ENCODE measurements around the gene ADAMTS6.
A peak's percentile ranks its signal among the peaks of the same experiment; 100 is the strongest.

Gene ADAMTS6, protein sequence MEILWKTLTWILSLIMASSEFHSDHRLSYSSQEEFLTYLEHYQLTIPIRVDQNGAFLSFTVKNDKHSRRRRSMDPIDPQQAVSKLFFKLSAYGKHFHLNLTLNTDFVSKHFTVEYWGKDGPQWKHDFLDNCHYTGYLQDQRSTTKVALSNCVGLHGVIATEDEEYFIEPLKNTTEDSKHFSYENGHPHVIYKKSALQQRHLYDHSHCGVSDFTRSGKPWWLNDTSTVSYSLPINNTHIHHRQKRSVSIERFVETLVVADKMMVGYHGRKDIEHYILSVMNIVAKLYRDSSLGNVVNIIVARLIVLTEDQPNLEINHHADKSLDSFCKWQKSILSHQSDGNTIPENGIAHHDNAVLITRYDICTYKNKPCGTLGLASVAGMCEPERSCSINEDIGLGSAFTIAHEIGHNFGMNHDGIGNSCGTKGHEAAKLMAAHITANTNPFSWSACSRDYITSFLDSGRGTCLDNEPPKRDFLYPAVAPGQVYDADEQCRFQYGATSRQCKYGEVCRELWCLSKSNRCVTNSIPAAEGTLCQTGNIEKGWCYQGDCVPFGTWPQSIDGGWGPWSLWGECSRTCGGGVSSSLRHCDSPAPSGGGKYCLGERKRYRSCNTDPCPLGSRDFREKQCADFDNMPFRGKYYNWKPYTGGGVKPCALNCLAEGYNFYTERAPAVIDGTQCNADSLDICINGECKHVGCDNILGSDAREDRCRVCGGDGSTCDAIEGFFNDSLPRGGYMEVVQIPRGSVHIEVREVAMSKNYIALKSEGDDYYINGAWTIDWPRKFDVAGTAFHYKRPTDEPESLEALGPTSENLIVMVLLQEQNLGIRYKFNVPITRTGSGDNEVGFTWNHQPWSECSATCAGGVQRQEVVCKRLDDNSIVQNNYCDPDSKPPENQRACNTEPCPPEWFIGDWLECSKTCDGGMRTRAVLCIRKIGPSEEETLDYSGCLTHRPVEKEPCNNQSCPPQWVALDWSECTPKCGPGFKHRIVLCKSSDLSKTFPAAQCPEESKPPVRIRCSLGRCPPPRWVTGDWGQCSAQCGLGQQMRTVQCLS (N-terminal part only)

DNA sequence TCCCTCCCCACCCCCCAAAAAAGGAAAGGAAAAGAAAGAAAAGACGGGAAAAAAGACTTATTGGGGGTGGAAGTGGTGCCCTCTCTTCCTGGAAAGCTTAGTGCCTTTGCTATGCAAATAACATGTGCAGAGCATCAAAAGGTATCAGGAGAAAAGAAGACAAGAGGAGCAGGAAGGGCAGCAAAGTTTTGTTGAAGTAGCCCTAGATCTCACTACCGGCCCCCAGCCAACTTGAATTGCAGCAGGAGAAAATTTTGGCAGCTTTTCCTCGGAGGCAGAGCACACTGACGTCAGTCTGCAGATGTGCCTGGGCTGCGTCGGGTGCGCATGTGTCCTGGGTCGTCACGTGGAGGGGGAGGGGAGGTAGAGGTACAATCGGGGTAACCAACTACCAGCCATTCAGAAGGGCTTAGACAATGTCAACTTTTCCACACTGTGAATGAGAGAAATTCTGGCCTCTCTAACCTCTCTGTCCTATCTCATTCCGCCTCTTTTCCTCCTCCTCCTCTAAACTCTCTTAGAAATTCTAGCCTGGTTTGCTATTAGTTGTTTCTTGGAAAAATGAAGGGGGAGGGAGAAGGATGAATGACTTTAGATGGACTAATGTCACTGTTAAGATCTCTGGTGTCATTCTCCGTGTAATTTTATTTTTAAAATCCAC lies at the start of gene ADAMTS6:
Gene ADAMTS6 (minus strand): TSS at position 286 of the 661 bp plus-strand sequence. CDS start 8,247 bp downstream, outside the sequence.
- peak within 1 kb of the TSS; percentile 25; the same call in 1 of the 2 replicates for H3K27ac ChIP-seq
- TF ChIP-seq, protein P1, sequence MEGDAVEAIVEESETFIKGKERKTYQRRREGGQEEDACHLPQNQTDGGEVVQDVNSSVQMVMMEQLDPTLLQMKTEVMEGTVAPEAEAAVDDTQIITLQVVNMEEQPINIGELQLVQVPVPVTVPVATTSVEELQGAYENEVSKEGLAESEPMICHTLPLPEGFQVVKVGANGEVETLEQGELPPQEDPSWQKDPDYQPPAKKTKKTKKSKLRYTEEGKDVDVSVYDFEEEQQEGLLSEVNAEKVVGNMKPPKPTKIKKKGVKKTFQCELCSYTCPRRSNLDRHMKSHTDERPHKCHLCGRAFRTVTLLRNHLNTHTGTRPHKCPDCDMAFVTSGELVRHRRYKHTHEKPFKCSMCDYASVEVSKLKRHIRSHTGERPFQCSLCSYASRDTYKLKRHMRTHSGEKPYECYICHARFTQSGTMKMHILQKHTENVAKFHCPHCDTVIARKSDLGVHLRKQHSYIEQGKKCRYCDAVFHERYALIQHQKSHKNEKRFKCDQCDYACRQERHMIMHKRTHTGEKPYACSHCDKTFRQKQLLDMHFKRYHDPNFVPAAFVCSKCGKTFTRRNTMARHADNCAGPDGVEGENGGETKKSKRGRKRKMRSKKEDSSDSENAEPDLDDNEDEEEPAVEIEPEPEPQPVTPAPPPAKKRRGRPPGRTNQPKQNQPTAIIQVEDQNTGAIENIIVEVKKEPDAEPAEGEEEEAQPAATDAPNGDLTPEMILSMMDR (conservative IDR thresholded peaks at IDR 0.05), result no peak

DNA sequence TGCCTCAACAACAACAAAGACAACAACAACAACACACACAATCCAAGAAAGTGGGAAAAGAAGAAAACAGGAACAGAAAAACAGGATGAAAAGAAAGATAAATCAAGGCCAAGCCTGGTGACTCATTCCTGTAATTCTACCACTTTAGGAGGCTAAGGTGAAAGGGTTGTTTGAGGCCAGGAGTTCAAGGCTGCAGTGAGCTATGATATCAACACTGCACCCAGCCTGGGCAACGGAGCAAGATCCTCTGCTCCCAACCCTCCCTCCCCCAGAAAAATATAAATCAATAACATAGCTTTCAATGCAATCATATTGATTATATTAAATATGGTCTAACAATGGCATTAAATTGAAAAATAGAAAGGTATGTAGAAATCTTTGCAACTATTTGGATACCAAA lies 49.2 kb upstream of the ADAMTS6 start:
- no peak overlapping the region for H3K27ac ChIP-seq
- TF ChIP-seq, protein P1 (conservative IDR thresholded peaks at IDR 0.05), result no peak

DNA sequence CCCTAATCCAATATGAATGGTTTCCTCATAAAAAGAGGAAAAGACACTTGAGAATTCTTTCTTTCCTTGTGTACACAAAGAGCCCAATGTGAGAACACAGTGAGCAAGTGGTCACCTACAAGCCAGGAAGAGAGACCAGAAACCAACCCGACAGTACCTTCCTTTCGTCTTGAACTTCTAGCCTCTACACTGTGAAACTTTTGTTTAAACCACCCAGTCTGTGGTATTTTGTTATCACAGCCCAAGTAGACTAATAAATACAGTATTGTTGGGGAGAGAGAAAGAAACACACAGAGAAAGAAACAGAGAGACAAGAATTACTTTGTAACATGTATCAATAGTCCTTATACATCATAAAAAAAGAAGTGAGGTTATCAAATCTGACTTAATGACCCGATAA lies 44.0 kb upstream of the ADAMTS6 start:
- TF ChIP-seq, protein P1 (conservative IDR thresholded peaks at IDR 0.05), result no peak
- H3K27ac ChIP-seq, result no peak overlapping the region

DNA sequence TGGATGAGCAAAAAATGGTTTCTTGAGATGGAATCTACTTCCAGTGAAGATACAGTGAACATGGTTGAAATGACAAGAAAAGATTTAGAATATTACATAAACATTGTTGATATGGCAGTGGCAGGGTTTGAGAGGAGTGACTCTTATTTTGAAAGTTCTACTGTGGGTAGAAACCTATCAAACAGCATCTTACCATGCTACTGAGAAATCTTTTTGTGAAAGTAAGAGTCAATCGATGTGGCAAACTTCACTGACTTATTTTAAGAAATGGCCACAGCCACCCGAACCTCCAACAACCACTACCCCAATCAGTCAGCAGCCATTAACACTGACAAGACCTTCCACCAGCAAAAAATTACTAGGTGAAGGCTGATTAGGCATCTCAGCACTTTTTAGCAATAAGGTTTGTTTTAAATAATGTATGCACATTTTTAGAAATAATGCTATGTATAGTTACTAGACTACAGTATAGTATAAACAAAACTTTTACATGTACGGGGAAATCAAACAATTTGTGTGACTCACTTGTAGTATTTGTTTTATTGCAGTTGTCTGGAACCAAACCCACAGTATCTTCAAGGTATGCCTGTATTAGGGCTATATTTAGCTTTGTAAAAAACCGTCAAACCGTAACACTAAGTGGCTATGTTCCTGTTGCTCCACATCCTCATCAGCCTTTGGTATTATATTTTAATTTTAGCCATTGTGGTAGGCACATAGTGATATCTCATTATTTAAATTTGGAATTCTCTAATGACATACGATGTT lies 30.6 kb upstream of the ADAMTS6 start:
- no peak overlapping the region for H3K27ac ChIP-seq
- TF ChIP-seq, protein P1 (conservative IDR thresholded peaks at IDR 0.05), result no peak

DNA sequence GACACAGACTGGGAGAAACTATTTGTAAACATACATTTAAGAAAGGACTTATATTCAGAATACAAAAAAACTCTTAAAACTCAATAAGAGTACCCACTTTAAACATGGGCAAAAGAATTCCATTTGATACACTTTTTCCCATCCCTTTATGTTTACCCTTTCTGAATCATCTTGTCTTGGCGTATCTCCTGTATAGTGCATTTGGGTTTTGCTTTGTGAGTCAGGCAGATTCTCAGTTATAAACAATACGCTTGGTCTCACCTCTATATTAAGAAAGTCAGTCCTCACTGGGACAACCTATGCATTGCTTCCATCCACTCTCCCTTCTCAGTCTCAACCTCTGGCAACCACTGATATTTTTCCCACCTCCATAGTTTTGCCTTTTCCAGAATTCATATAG lies 27.3 kb upstream of the ADAMTS6 start:
- H3K27ac ChIP-seq, result no peak overlapping the region
- TF ChIP-seq, protein P1 (conservative IDR thresholded peaks at IDR 0.05), result no peak

DNA sequence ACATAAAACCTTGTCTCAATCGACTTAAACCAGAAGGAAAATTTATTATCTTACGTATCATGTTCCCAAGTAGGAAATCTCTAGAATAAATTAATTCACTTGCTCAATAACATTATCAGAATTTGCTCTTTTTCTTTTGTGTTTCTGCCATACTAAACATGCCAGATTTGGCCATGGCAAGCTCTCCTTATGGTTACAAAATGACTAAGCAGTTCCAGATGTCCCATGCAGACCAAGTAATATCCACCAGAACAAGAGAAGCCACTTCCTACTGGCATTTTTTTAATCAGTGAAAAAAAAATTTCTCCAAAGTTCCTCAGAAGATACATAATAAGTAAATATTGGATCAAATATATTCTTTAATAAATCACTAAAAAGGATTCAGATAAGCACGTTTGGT lies 25.2 kb upstream of the ADAMTS6 start:
- TF ChIP-seq, protein P1 (conservative IDR thresholded peaks at IDR 0.05), result no peak

More for the DNA sequence above, 25.2 kb upstream of the ADAMTS6 start:
- H3K27ac ChIP-seq, result no peak overlapping the region

Measured in VCaP (cell line).